Measurements from ENCODE around the gene LSR. TPM values are rescaled to one million over a fixed set of nuclear protein-coding genes. Genes with fewer than 3 reads are reported as not detected.

Gene LSR
- total and polyA plus RNA-seq, 8 donors, result 50.6 to 130 (median 61.4) TPM

- TF ChIP-seq CTCF (IDR thresholded peaks at IDR 0.05), result no peak
- no peak overlapping the region for H3K4me3 ChIP-seq
- peaks cover 0 to 9% of the 10 kb centered on the region in 2 donors for H3K4me1 ChIP-seq
- no peak for ATAC-seq
- H3K9me3 ChIP-seq, result no peaks in the 10 kb centered on the region
- peak in 1 of 4 donors; percentile 44 for DNase-seq
- no peaks in the 10 kb centered on the region for H3K27me3 ChIP-seq
- H3K36me3 ChIP-seq, result no peaks in the 10 kb centered on the region
- no peak overlapping the region for H3K27ac ChIP-seq
- intact Hi-C loops (cut with DNase I), result no loop called here
These were observed 59.1 kb downstream of the LSR start for GRCh38 chr19:35307931-35308330.

GRCh38 chr19:35308910-35309309 lies 60.1 kb downstream of the LSR start:
- Histone ChIP-seq H3K4me1 (peaks cover 0 to 14% of the 10 kb centered on the region in 2 donors), H3K36me3 (no peaks in the 10 kb centered on the region), H3K4me3 (no peak overlapping the region), H3K27me3 (peaks cover 0 to 7% of the 10 kb centered on the region in 2 donors), H3K27ac (no peak overlapping the region), H3K9me3 (no peaks in the 10 kb centered on the region)
- no peak for TF ChIP-seq CTCF (IDR thresholded peaks at IDR 0.05)
- ATAC-seq (no peak), DNase-seq (no peak)
- intact Hi-C loops (cut with DNase I), result no loop called here

- H3K27ac ChIP-seq, result no peak overlapping the region
- H3K4me3 ChIP-seq, result no peak overlapping the region
- DNase-seq (peak in 3 of 4 donors; percentile 51 to 89 (median 76)), ATAC-seq (peak; percentile 69)
- H3K36me3 ChIP-seq, result no peaks in the 10 kb centered on the region
- no peaks in the 10 kb centered on the region for H3K9me3 ChIP-seq
- H3K27me3 ChIP-seq, result peaks cover 0 to 9% of the 10 kb centered on the region in 2 donors
- no peak for TF ChIP-seq CTCF (IDR thresholded peaks at IDR 0.05)
- H3K4me1 ChIP-seq, result peaks cover 0 to 14% of the 10 kb centered on the region in 2 donors
- intact Hi-C loops (cut with DNase I), result no loop called here
These were observed 60.9 kb downstream of the LSR start for GRCh38 chr19:35309481-35310279.

GRCh38 chr19:35310331-35310730 lies 61.5 kb downstream of the LSR start:
- H3K9me3 ChIP-seq, result no peaks in the 10 kb centered on the region
- H3K4me3 ChIP-seq, result no peak overlapping the region
- peaks cover 0 to 14% of the 10 kb centered on the region in 2 donors for H3K4me1 ChIP-seq
- TF ChIP-seq CTCF (IDR thresholded peaks at IDR 0.05), result no peak
- ATAC-seq (no peak), DNase-seq (no peak)
- H3K27ac ChIP-seq, result no peak overlapping the region
- intact Hi-C loops (cut with DNase I), result no loop called here
- peaks cover 0 to 9% of the 10 kb centered on the region in 2 donors for H3K27me3 ChIP-seq
- no peaks in the 10 kb centered on the region for H3K36me3 ChIP-seq

GRCh38 chr19:35310811-35311465 lies 62.1 kb downstream of the LSR start:
- peaks cover 0 to 14% of the 10 kb centered on the region in 2 donors for H3K4me1 ChIP-seq
- H3K36me3 ChIP-seq, result no peaks in the 10 kb centered on the region
- no peak overlapping the region for H3K4me3 ChIP-seq
- ATAC-seq (no peak), DNase-seq (peak in 1 of 4 donors; percentile 1)
- intact Hi-C loops (cut with DNase I), result no loop called here
- H3K27me3 ChIP-seq, result peaks cover 0 to 9% of the 10 kb centered on the region in 2 donors
- TF ChIP-seq CTCF (IDR thresholded peaks at IDR 0.05), result no peak
- no peak overlapping the region for H3K27ac ChIP-seq
- no peaks in the 10 kb centered on the region for H3K9me3 ChIP-seq
